HAP-1 (cell line): ENCODE results near the gene ZNF280B.
"Not testable (repeated sequence)": the region's sequence is repeated elsewhere in the genome, so short reads cannot be mapped to it uniquely, and the experiment has no call there.

Source experiments
- DNase-seq, 2 experiments: peaks; one replicate each; pipeline ENCODE4 v3.0.0-alpha.2; 2016 to 2020; ENCODE audit warnings: low spot score in 2 of 2
- H3K27me3 ChIP-seq: fragments of 250-450 bp; sonication (Bioruptor Pico); 2 replicates; pipeline ENCODE4 v1.5.1; 2020; ENCODE audit warnings: low read depth, mild to moderate bottlenecking, moderate library complexity
- H3K36me3 ChIP-seq: fragments of 250-450 bp; sonication (Bioruptor Pico); replicated peaks from 2 replicates; pipeline ENCODE4 v1.5.1; 2020; ENCODE audit warnings: mild to moderate bottlenecking
- H3K4me1 ChIP-seq: fragments of 250-450 bp; sonication (Bioruptor Pico); 2 replicates; pipeline ENCODE4 v1.5.1; 2020; ENCODE audit warnings: mild to moderate bottlenecking
- H3K4me3 ChIP-seq: fragments of 250-450 bp; sonication (Bioruptor Pico); 2 replicates; pipeline ENCODE4 v1.5.1; 2020; ENCODE audit warnings: mild to moderate bottlenecking, moderate library complexity
- H3K9me3 ChIP-seq: fragments of 250-450 bp; sonication (Bioruptor Pico); 2 replicates; pipeline ENCODE4 v1.5.1; 2020; ENCODE audit warnings: mild to moderate bottlenecking, moderate library complexity
- in situ Hi-C: fragments of 300-500 bp; cut with MboI; formaldehyde crosslinking; loops from 3 replicates; pipeline ENCODE4 v1.14.3; 2020; ENCODE audit warnings: low sequenced_read_pairs, inconsistent platforms, mixed read lengths

Gene ZNF280B

GRCh38 chr22:22510833-22511232 lies 2.3 kb upstream of the ZNF280B start:
- in situ Hi-C loops, H3K36me3 ChIP-seq, H3K27me3 ChIP-seq, H3K9me3 ChIP-seq, H3K4me3 ChIP-seq, DNase-seq, H3K4me1 ChIP-seq: not testable (repeated sequence)

GRCh38 chr22:22509912-22510311 lies 1.4 kb upstream of the ZNF280B start:
- H3K4me3 ChIP-seq, H3K27me3 ChIP-seq, DNase-seq, H3K4me1 ChIP-seq, in situ Hi-C loops, H3K9me3 ChIP-seq: not testable (repeated sequence)
- H3K36me3 ChIP-seq: peaks cover 11% of the 10 kb centered on the region

DNA sequence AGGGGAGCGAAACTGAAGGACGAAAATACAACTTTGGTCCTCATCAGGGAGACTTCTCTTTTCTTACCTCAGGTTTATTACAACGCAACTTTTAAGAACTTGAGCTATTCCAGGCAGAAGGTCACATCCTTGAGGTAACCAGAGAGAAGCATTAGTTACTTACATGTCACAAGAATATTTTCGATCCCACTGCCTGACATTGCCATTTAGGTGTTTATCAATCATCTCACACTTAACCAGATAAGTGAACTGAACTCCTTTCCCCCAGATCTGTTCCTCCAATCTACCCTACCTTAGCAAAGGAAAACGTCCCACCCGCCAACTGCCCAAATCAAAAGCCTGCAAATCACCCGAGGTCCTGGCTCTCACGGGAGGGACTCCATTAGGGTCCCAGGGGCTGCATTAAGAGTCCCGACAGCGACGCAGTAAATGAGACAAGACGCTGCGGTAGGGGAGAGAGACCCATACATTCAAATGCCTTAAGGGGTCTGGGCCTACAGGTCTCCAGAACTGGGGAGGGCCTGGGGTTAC lies 734 bp downstream of the ZNF280B start:
- no peak for DNase-seq
- Histone ChIP-seq H3K27me3 (peaks cover 3% of the 10 kb centered on the region; the same call in 1 of the 2 replicates), H3K4me3 (peak overlapping the region; percentile 75), H3K9me3 (peaks cover 4% of the 10 kb centered on the region; the same call in 1 of the 2 replicates), H3K4me1 (peaks cover 5% of the 10 kb centered on the region; the same call in 1 of the 2 replicates), H3K36me3 (peaks cover 26% of the 10 kb centered on the region)
- in situ Hi-C loops: no loop called here

DNA sequence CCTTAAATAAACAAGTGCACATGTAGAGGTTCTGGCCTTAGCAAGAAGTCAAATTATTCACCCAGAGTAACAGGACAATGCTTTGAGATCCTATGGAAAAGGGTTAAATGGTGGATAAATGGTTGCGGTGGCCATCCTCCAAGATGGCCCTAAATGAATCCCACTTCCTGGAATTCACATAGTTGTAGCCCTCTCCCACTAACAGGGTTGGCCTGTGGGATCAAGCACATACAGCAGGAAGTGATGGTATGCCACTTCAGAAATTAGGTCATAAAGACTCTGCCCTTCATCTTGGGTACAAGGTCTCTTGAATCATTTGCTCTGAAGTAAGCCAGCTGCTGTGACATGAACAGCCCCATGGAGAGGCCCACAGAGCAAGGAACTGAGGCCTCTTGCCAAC lies 1.8 kb downstream of the ZNF280B start:
- H3K36me3 ChIP-seq: peaks cover 34% of the 10 kb centered on the region
- in situ Hi-C loops: no loop called here
- peaks cover 5% of the 10 kb centered on the region; the same call in 1 of the 2 replicates for H3K4me1 ChIP-seq
- no peak for DNase-seq
- peaks cover 4% of the 10 kb centered on the region; the same call in 1 of the 2 replicates for H3K9me3 ChIP-seq
- no peaks in the 10 kb centered on the region for H3K27me3 ChIP-seq
- no peak overlapping the region for H3K4me3 ChIP-seq

DNA sequence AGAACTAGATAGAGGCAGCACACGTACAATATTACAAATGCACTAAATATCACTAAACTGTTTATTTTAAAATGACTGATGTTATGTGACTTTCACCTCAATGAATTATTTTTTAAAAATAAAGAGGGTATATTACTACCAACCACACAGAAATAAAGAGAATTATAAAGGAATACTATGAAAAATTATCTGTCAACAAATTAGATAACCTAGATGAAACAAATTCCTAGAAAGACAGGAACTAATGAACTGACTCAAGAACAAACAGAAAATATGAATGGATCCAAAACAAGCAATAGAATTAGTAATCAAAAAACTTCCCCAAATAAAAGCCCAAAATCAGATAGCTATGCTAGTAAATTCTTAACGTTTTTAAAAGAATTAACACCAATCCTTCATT lies 10.3 kb downstream of the ZNF280B start:
- in situ Hi-C loops: no loop called here
- no peak for DNase-seq
- H3K36me3 ChIP-seq: peaks cover 15% of the 10 kb centered on the region
- no peaks in the 10 kb centered on the region for H3K4me1 ChIP-seq
- H3K27me3 ChIP-seq: no peaks in the 10 kb centered on the region
- no peak overlapping the region for H3K4me3 ChIP-seq
- no peaks in the 10 kb centered on the region for H3K9me3 ChIP-seq

GRCh38 chr22:22491589-22491988 lies 17.0 kb downstream of the ZNF280B start:
- H3K4me1 ChIP-seq, H3K27me3 ChIP-seq, H3K9me3 ChIP-seq, H3K4me3 ChIP-seq, in situ Hi-C loops, DNase-seq: not testable (repeated sequence)
- H3K36me3 ChIP-seq: peaks cover 37% of the 10 kb centered on the region

DNA sequence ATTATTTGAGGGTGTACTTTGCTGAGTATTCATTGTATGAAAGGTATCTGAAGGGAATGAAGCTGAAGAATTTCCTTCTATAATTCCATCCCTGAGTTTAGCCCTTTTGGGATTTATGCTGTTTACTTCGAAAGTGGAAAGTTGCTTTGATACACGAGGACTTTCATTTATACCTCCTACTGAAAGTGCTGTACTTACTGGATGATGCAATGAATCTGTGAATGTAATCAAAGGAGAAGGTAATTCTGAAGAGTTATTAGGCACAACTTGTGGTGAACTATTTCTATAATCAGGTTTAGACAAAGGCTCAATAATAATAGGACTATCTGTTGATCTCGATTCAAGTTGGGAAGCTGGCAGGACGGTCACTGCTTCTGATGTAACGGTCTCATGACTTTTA lies 19.8 kb downstream of the ZNF280B start:
- no peak for DNase-seq
- in situ Hi-C loops: no loop called here
- Histone ChIP-seq H3K9me3 (no peaks in the 10 kb centered on the region), H3K4me3 (no peak overlapping the region), H3K4me1 (no peaks in the 10 kb centered on the region), H3K27me3 (no peaks in the 10 kb centered on the region), H3K36me3 (peaks cover 36% of the 10 kb centered on the region)

DNA sequence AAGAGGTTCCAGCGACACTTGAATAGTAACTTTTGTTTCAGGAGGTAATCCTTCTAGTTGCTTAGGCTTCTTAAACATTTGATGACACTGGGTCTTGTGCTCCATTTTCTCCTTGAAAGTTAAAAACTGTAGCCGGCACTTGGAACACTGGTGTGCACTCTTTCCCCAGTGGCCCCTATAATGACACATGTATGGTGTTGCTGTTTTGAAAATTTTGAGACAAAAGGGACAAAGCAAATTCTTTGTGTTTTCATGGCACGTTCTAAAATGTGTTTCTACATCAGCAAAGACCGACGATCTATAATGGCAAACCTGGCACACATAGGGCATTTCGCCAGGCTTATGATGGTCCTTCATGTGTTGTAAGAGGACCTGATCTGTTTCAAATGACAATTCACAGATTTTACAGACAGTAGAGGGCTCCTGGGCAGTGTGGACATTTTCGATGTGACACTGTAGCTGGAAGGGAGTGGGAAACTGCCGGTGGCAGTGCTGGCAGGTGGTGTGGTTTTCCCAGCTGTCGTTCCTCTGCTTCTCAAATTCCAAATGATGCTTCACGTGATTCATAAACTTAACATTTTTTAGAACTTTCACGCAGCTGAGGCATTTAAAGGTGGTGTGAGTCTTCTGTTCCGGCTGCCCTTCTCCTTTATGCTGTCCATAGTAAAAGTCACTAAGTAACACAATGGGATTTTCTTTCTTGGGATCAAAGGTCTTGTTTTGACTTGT lies 20.5 kb downstream of the ZNF280B start:
- Histone ChIP-seq H3K4me1 (no peaks in the 10 kb centered on the region), H3K4me3 (no peak overlapping the region), H3K9me3 (no peaks in the 10 kb centered on the region), H3K27me3 (no peaks in the 10 kb centered on the region), H3K36me3 (peaks cover 29% of the 10 kb centered on the region)
- in situ Hi-C loops: no loop called here
- no peak for DNase-seq

DNA sequence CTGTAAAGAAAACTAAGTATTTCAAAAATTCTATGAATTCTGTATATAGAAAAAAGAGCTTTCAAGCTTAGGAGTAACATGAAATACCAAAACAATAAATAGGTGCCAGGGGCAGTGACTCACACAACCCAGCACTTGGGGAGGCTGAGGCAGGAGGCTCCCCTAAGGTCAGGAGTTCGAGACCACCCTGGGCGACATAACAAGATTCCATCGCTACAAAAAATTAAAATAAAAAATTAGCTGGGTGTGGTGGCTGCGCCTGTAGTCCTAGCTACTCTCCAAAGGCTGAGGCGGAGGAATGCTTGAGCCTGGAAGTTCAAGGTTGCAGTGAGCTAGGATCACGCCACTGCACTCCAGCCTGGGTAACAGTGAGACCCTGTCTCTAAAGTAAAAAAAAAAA lies 21.5 kb downstream of the ZNF280B start:
- in situ Hi-C loops: no loop called here
- no peak overlapping the region for H3K4me3 ChIP-seq
- H3K36me3 ChIP-seq: peaks cover 25% of the 10 kb centered on the region
- no peaks in the 10 kb centered on the region for H3K9me3 ChIP-seq
- H3K4me1 ChIP-seq: no peaks in the 10 kb centered on the region
- DNase-seq: no peak
- H3K27me3 ChIP-seq: no peaks in the 10 kb centered on the region

DNA sequence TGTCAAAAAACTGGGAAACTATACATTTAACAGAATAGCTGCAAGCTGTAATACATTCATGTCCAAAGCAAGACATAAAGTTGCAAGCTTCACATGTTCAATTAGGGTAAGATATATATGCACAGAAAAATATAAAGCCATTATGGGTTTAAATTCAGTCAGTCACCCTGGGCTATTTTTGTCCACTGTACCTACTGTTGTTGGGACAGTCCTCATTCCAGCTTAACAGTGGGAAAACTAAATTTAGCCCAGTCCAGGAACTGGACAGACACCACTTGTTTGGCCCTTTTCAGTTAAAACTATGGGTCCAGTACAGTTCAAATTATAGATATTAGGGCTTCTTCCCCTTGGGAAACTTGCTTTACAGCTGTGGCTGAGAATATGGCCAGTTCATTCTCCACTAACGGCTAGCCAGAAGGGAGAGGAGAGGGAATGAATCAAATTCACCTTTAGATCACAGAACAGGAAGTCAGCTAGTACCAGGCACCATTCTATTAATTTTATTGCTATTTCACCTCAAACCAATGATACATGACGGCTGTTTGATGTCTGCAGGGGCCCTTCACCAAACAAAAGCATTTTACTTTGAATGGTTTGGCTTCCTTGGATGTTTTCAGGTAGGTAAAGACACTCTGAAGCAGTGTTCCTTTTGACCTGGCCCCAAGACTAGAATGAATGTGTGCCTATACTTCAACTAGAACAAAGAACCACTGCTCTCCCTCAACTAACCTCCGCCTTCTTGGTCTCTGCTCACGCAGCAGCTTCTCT lies 22.2 kb downstream of the ZNF280B start:
- H3K9me3 ChIP-seq: no peaks in the 10 kb centered on the region
- in situ Hi-C loops: no loop called here
- no peak overlapping the region for H3K4me3 ChIP-seq
- H3K36me3 ChIP-seq: peaks cover 20% of the 10 kb centered on the region
- H3K27me3 ChIP-seq: no peaks in the 10 kb centered on the region
- no peaks in the 10 kb centered on the region for H3K4me1 ChIP-seq
- no peak for DNase-seq

DNA sequence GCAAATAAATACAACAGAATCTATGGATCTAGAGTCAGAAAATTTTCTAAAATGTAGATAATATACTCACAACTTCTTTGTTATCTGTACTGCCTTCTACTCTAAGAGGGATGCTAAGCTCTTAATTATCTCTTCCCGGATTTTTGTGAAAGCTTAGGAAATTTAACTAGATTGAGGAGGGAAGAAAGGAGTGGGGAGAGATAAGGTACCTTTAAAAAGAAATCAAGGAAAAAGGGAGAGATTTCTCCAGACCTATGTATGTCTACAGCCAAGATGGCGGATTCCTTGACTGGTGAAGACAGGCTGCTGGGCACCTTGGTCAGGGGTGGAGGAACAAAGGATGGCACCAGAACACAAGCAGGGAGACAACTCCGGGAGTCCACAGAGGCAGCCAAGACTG lies 23.0 kb downstream of the ZNF280B start:
- Histone ChIP-seq H3K4me3 (no peak overlapping the region), H3K4me1 (no peaks in the 10 kb centered on the region), H3K9me3 (no peaks in the 10 kb centered on the region), H3K27me3 (no peaks in the 10 kb centered on the region), H3K36me3 (peaks cover 14% of the 10 kb centered on the region)
- DNase-seq: no peak
- in situ Hi-C loops: no loop called here

DNA sequence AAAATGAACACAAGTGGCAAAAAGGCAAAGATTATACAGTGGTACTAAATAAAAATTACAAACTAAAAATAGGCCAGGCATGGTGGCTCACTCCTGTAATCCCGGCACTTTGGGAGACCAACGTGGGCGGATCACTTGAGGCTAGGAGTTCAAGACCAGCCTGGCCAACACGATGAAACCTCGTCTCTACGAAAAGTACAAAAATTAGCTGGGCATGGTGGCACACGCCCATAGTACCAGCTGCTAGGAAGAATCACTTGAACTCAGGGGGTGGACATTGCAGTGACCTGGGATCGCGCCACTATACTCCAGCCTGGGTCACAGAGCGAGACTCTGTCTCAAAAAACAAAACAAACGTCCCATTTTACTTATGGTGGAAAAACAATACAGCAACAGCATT lies 24.5 kb downstream of the ZNF280B start:
- no peak for DNase-seq
- in situ Hi-C loops: no loop called here

GRCh38 chr22:22480940-22481339 lies 27.6 kb downstream of the ZNF280B start:
- H3K9me3 ChIP-seq: no peaks in the 10 kb centered on the region
- in situ Hi-C loops: no loop called here
- no peaks in the 10 kb centered on the region for H3K36me3 ChIP-seq
- H3K4me3 ChIP-seq: no peak overlapping the region
- H3K27me3 ChIP-seq: no peaks in the 10 kb centered on the region
- H3K4me1 ChIP-seq: no peaks in the 10 kb centered on the region
- no peak for DNase-seq

More for the DNA sequence above, 24.5 kb downstream of the ZNF280B start:
- Histone ChIP-seq H3K36me3 (peaks cover 9% of the 10 kb centered on the region), H3K27me3 (no peaks in the 10 kb centered on the region), H3K4me1 (no peaks in the 10 kb centered on the region), H3K4me3 (no peak overlapping the region), H3K9me3 (no peaks in the 10 kb centered on the region)

DNA sequence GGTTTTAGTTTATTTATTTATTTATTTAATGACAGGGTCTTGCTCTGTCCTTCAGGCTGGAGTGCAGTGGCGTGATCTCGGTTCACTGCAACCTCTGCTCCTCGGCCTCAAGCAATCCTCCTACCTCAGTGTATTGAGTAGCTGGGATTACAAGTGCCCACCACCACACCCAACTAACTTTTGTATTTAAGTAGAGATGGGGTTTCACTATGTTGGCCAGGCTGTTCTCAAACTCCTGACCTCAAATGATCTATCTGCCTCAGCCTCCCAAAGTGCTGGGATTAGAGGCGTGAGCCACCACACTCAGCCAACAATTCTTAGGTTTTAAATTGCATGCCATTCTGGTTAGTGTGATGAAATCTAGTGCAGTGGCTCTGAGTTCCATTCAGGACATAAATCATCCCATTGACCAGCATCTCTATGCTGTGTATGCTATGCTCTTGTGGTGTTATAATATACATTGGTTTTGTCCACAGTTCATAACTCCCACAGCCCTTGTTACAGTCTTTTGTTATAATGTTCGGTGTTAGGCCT lies 28.5 kb downstream of the ZNF280B start:
- DNase-seq: no peak
- no peak overlapping the region for H3K4me3 ChIP-seq
- H3K36me3 ChIP-seq: no peaks in the 10 kb centered on the region
- in situ Hi-C loops: no loop called here
- no peaks in the 10 kb centered on the region for H3K27me3 ChIP-seq
- H3K9me3 ChIP-seq: no peaks in the 10 kb centered on the region
- H3K4me1 ChIP-seq: peaks cover under 1% of the 10 kb centered on the region
